KMS-11 (cell line): ENCODE measurements around the gene PTPN20.

ENCODE experiments used
- H2AFZ ChIP-seq: fragments of 200-600 bp; sonication (generic); 2 replicates; pipeline ENCODE4 v1.6.1; 2016; ENCODE audit warnings: antibody characterized with exemption, mixed run types, low read depth
- H3K27ac ChIP-seq: fragments of 200-600 bp; sonication (generic); 2 replicates; pipeline ENCODE4 v1.6.1; 2016; ENCODE audit warnings: mild to moderate bottlenecking, mixed run types
- H3K27me3 ChIP-seq: fragments of 200-600 bp; sonication (generic); 2 replicates; pipeline ENCODE4 v1.6.1; 2017; ENCODE audit warnings: mild to moderate bottlenecking, low read depth, mixed run types, moderate library complexity; ENCODE audit not compliant: insufficient read depth
- H3K36me3 ChIP-seq: fragments of 200-600 bp; sonication (generic); 2 replicates; pipeline ENCODE4 v1.6.1; 2017; ENCODE audit warnings: mild to moderate bottlenecking, mixed run types; ENCODE audit not compliant: insufficient read depth
- H3K4me1 ChIP-seq: fragments of 200-600 bp; sonication (generic); 2 replicates; pipeline ENCODE4 v1.6.1; 2016; ENCODE audit warnings: mild to moderate bottlenecking, low read depth, mixed run types; ENCODE audit not compliant: poor library complexity, severe bottlenecking
- H3K4me2 ChIP-seq: fragments of 200-600 bp; sonication (generic); 2 replicates; pipeline ENCODE4 v1.7.0; 2016; ENCODE audit warnings: mild to moderate bottlenecking, mixed run types
- H3K4me3 ChIP-seq: fragments of 200-600 bp; sonication (generic); IDR thresholded peaks from 2 replicates; pipeline ENCODE4 v1.6.1; 2017; ENCODE audit warnings: low read depth, low read length, mixed read lengths; ENCODE audit not compliant: insufficient read depth
- H3K79me2 ChIP-seq: fragments of 200-600 bp; sonication (generic); 2 replicates; pipeline ENCODE4 v1.6.1; 2016; ENCODE audit warnings: low read depth, mixed run types; ENCODE audit not compliant: insufficient read depth
- H3K9ac ChIP-seq: fragments of 200-600 bp; sonication (generic); 2 replicates; pipeline ENCODE4 v1.6.1; 2016; ENCODE audit warnings: mild to moderate bottlenecking, mixed run types
- H4K20me1 ChIP-seq: fragments of 200-600 bp; sonication (generic); 2 replicates; pipeline ENCODE4 v1.6.1; 2016; ENCODE audit warnings: mild to moderate bottlenecking, mixed run types; ENCODE audit not compliant: insufficient read depth
- TF ChIP-seq, protein P1 (sequence below): fragments of 200-600 bp; sonication (generic); conservative IDR thresholded peaks from 2 replicates; pipeline ENCODE4 v1.6.1; 2017; ENCODE audit warnings: low read depth, mild to moderate bottlenecking, antibody characterized with exemption, low read length, moderate library complexity, mixed read lengths

Gene PTPN20

GRCh38 chr10:47025540-47026300 lies 114.5 kb downstream of the PTPN20 start:
- Histone ChIP-seq H3K9ac (no peak overlapping the region), H3K36me3 (no peaks in the 10 kb centered on the region), H3K79me2 (no peaks in the 10 kb centered on the region), H2AFZ (no peak overlapping the region), H3K4me2 (no peak overlapping the region), H3K4me1 (no peaks in the 10 kb centered on the region), H4K20me1 (no peaks in the 10 kb centered on the region), H3K27me3 (no peaks in the 10 kb centered on the region), H3K4me3 (no peak overlapping the region), H3K27ac (no peak overlapping the region)
- TF ChIP-seq, protein P1, sequence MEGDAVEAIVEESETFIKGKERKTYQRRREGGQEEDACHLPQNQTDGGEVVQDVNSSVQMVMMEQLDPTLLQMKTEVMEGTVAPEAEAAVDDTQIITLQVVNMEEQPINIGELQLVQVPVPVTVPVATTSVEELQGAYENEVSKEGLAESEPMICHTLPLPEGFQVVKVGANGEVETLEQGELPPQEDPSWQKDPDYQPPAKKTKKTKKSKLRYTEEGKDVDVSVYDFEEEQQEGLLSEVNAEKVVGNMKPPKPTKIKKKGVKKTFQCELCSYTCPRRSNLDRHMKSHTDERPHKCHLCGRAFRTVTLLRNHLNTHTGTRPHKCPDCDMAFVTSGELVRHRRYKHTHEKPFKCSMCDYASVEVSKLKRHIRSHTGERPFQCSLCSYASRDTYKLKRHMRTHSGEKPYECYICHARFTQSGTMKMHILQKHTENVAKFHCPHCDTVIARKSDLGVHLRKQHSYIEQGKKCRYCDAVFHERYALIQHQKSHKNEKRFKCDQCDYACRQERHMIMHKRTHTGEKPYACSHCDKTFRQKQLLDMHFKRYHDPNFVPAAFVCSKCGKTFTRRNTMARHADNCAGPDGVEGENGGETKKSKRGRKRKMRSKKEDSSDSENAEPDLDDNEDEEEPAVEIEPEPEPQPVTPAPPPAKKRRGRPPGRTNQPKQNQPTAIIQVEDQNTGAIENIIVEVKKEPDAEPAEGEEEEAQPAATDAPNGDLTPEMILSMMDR: no peak

DNA sequence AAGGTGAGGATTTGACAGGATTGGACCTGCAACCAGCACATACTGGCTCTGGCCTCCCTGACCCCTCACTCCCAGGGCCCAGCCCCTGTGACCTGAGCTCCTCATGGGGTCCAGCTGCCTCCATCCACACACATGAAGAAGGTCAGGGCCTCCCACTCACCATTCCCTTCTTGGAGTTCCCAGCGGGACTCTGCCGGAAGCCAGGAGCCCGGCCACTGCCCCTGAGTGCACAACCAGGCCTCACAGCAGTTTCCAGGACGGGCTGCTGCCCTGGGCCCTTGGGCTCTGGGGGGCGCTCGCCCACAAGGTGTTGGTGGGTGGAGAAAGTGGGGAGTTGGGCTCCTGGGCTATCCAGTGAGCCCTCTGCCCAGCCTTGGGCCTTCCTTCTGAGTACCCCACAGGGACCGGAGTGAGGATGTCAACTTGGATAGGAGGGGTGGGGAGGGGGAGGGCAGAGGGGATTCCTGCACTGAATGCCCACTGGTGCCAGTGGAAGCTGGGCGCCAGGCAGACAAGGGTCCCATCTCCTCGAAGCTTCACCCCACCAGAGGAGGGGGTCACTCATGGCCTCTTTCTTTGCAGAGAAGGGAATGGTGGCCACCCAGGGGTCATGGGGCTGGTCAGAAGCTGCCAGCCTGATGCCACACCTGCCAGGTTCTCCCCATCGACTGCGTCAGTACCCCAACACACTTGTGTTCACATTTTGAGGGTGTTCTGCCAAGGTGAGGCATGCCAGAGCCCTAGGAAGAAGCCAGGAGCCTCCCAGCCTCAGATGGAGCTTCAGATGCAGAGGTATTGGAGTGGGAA lies 115.3 kb downstream of the PTPN20 start:
- no peaks in the 10 kb centered on the region for H4K20me1 ChIP-seq
- H3K79me2 ChIP-seq: no peaks in the 10 kb centered on the region
- H3K4me2 ChIP-seq: no peak overlapping the region
- TF ChIP-seq, protein P1: no peak
- no peaks in the 10 kb centered on the region for H3K36me3 ChIP-seq
- no peak overlapping the region for H3K9ac ChIP-seq
- H3K27ac ChIP-seq: no peak overlapping the region
- no peak overlapping the region for H3K4me3 ChIP-seq
- H3K4me1 ChIP-seq: no peaks in the 10 kb centered on the region
- no peak overlapping the region for H2AFZ ChIP-seq
- H3K27me3 ChIP-seq: no peaks in the 10 kb centered on the region

DNA sequence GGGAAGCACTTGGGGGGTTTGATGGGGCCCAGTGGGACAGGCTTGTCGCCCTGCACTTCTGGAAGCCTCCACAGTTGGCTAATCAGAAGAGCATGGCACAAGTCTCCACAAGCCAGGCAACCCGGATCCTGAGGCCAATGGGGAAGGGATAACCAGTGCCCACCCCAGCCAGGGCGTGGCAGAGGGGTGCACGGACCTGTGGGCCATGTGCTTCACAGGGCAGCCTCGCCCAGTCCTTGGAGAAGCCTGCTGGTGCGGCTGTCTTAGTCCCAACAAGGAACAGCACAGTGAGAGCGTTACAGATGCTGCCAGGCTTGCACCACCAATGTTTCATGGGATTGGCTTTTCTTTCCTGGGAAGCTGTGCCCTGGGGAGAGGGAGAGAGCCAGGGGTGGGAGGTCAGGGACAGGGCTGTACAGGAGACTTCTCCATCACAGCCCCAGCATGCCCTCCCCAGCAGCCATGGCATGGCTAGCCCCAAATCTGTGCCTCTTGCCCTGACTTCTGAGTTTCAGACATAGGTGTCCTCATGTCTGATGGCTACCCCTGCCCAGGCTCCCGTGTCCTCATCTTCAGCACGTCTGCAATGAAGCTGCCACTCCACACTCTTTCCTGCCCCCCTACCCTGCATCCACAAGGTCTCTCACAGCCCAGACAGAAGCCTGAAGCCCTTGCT lies 116.0 kb downstream of the PTPN20 start:
- no peaks in the 10 kb centered on the region for H3K36me3 ChIP-seq
- TF ChIP-seq, protein P1: no peak
- H3K79me2 ChIP-seq: no peaks in the 10 kb centered on the region
- no peaks in the 10 kb centered on the region for H3K4me1 ChIP-seq
- H3K27me3 ChIP-seq: no peaks in the 10 kb centered on the region
- H3K9ac ChIP-seq: no peak overlapping the region
- no peaks in the 10 kb centered on the region for H4K20me1 ChIP-seq
- H3K4me3 ChIP-seq: no peak overlapping the region
- no peak overlapping the region for H3K27ac ChIP-seq
- no peak overlapping the region for H2AFZ ChIP-seq
- no peak overlapping the region for H3K4me2 ChIP-seq

GRCh38 chr10:47027784-47028260 lies 116.6 kb downstream of the PTPN20 start:
- H3K4me1 ChIP-seq: no peaks in the 10 kb centered on the region
- H4K20me1 ChIP-seq: no peaks in the 10 kb centered on the region
- no peak overlapping the region for H2AFZ ChIP-seq
- no peaks in the 10 kb centered on the region for H3K36me3 ChIP-seq
- TF ChIP-seq, protein P1: no peak
- H3K27me3 ChIP-seq: no peaks in the 10 kb centered on the region
- no peak overlapping the region for H3K4me2 ChIP-seq
- H3K79me2 ChIP-seq: no peaks in the 10 kb centered on the region
- no peak overlapping the region for H3K9ac ChIP-seq
- no peak overlapping the region for H3K27ac ChIP-seq
- H3K4me3 ChIP-seq: no peak overlapping the region
